Natural killer cell (primary cell): ENCODE measurements around the gene LMOD1. TPM values are rescaled to one million over a fixed set of nuclear protein-coding genes. Genes with fewer than 3 reads are reported as not detected.

ENCODE experiments used
- ATAC-seq, 3 donors: fragments of 150-1000 bp in 2 of 3; fragments of 200-7000 bp in 1 of 3; cut with Tn5 transposase; 1 replicate in 1 of 3; 2 replicates in 2 of 3; pipeline ENCODE4 v1.10.0; 2021; ENCODE audit warnings: mild to moderate bottlenecking in 2 of 3, moderate library complexity in 2 of 3
- DNase-seq, 2 donors: peaks; one replicate each; pipeline versions ENCODE4 v3.0.0 to v3.0.0-alpha.2; 2013 to 2021; ENCODE audit warnings: mixed read lengths in 1 of 2
- H3K27ac ChIP-seq: one replicate; pipeline ENCODE4 v1.5.1; 2013; ENCODE audit warnings: mild to moderate bottlenecking, low read length
- H3K27me3 ChIP-seq: one replicate; pipeline ENCODE4 v1.6.1; 2013; ENCODE audit warnings: low read length; ENCODE audit not compliant: control insufficient read depth, insufficient read depth
- H3K36me3 ChIP-seq: one replicate; pipeline ENCODE4 v1.6.1; 2013; ENCODE audit warnings: low read length; ENCODE audit not compliant: control insufficient read depth, insufficient read depth
- H3K4me1 ChIP-seq: one replicate; pipeline ENCODE4 v1.6.1; 2013; ENCODE audit warnings: low read length; ENCODE audit not compliant: control insufficient read depth, insufficient read depth
- H3K4me3 ChIP-seq: one replicate; pipeline ENCODE4 v1.5.1; 2013; ENCODE audit warnings: low read length
- H3K9me3 ChIP-seq: one replicate; pipeline ENCODE4 v1.6.1; 2013; ENCODE audit warnings: low read length; ENCODE audit not compliant: control insufficient read depth, insufficient read depth
- H3K27ac Mint-ChIP-seq, 2 donors: one replicate each; pipeline ENCODE4 v1.8.0; 2022; ENCODE audit warnings: mild to moderate bottlenecking in 2 of 2, mixed read lengths in 2 of 2, moderate library complexity in 1 of 2
- H3K27me3 Mint-ChIP-seq, 2 donors: one replicate each; pipeline ENCODE4 v1.8.0; 2022; ENCODE audit warnings: low read depth in 2 of 2, mixed read lengths in 2 of 2
- H3K36me3 Mint-ChIP-seq: one replicate; pipeline ENCODE4 v1.8.0; 2022; ENCODE audit warnings: mixed read lengths
- H3K4me1 Mint-ChIP-seq, 2 donors: one replicate each; pipeline ENCODE4 v1.8.0; 2022; ENCODE audit warnings: mixed read lengths in 2 of 2
- H3K4me3 Mint-ChIP-seq: one replicate; pipeline ENCODE4 v1.8.0; 2022; ENCODE audit warnings: mild to moderate bottlenecking, moderate library complexity, mixed read lengths
- H3K9me3 Mint-ChIP-seq, 2 donors: one replicate each; pipeline ENCODE4 v1.8.0; 2022; ENCODE audit warnings: mixed read lengths in 2 of 2
- WGBS: methylation state at CpG from one replicate; pipeline ENCODE4 v1.1.7; 2013; ENCODE audit warnings: missing lambda C conversion rate; ENCODE audit not compliant: insufficient coverage; 5-methylcytosine and 5-hydroxymethylcytosine counted together
- intact Hi-C: fragments of 100-400 bp; cut with micrococcal nuclease; formaldehyde crosslinking; loops from one replicate; pipeline ENCODE4 v1.14.2; 2022
- total RNA-seq, 4 donors: library from RNA; stranded (reverse); fragments of 120-200 nt in 1 of 4; gene quantifications; one replicate each; pipeline versions ENCODE4 v1.2.3 to v1.2.4, GENCODE V29; 2013 to 2022
- TF ChIP-seq, protein P1 (sequence below): fragments of 200-600 bp; IDR thresholded peaks from one replicate; pipeline ENCODE4 v1.8.0; 2022; ENCODE audit warnings: antibody characterized with exemption

LMOD1 gene
- total RNA-seq, 3 donors from 2014 or later (not counting 1 experiment from before 2014, with no cell fraction given) = not detected

GRCh38 chr1:201938440-201939035, 7.8 kb downstream of the LMOD1 start:
- Histone ChIP-seq H3K27ac (no peak overlapping the region), H3K36me3 (no peaks in the 10 kb centered on the region), H3K27me3 (no peaks in the 10 kb centered on the region), H3K9me3 (no peaks in the 10 kb centered on the region), H3K4me1 (no peaks in the 10 kb centered on the region), H3K4me3 (no peak overlapping the region)
- 92% methylated on average over 4 of the region's 4 CpGs for WGBS
- H3K4me3 Mint-ChIP-seq = no peak overlapping the region
- no peaks in the 10 kb centered on the region for H3K4me1 Mint-ChIP-seq
- no peaks in the 10 kb centered on the region for H3K36me3 Mint-ChIP-seq
- peaks cover 21 to 29% of the 10 kb centered on the region in 2 donors for H3K27me3 Mint-ChIP-seq
- intact Hi-C loops = no loop called here
- no peak for ATAC-seq
- TF ChIP-seq, protein P1, sequence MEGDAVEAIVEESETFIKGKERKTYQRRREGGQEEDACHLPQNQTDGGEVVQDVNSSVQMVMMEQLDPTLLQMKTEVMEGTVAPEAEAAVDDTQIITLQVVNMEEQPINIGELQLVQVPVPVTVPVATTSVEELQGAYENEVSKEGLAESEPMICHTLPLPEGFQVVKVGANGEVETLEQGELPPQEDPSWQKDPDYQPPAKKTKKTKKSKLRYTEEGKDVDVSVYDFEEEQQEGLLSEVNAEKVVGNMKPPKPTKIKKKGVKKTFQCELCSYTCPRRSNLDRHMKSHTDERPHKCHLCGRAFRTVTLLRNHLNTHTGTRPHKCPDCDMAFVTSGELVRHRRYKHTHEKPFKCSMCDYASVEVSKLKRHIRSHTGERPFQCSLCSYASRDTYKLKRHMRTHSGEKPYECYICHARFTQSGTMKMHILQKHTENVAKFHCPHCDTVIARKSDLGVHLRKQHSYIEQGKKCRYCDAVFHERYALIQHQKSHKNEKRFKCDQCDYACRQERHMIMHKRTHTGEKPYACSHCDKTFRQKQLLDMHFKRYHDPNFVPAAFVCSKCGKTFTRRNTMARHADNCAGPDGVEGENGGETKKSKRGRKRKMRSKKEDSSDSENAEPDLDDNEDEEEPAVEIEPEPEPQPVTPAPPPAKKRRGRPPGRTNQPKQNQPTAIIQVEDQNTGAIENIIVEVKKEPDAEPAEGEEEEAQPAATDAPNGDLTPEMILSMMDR = no peak
- DNase-seq = no peak
- H3K27ac Mint-ChIP-seq = no peak overlapping the region
- no peaks in the 10 kb centered on the region for H3K9me3 Mint-ChIP-seq

GRCh38 chr1:201937624-201938213, 8.6 kb downstream of the LMOD1 start:
- H3K4me1 Mint-ChIP-seq = no peaks in the 10 kb centered on the region
- WGBS = 65% methylated on average over 4 of the region's 5 CpGs

GRCh38 chr1:201933840-201934430, 12.4 kb downstream of the LMOD1 start:
- WGBS = 82% methylated on average over 5 of the region's 5 CpGs
- Mint-ChIP-seq H3K27ac (no peak overlapping the region), H3K4me1 (no peaks in the 10 kb centered on the region), H3K36me3 (no peaks in the 10 kb centered on the region), H3K9me3 (no peaks in the 10 kb centered on the region), H3K4me3 (no peak overlapping the region), H3K27me3 (peaks cover 15 to 20% of the 10 kb centered on the region in 2 donors)
- no peak overlapping the region for H3K27ac ChIP-seq
- H3K36me3 ChIP-seq = no peaks in the 10 kb centered on the region
- H3K4me1 ChIP-seq = no peaks in the 10 kb centered on the region
- DNase-seq = no peak
- intact Hi-C loops = no loop called here
- H3K9me3 ChIP-seq = no peaks in the 10 kb centered on the region
- no peak for ATAC-seq
- H3K4me3 ChIP-seq = no peak overlapping the region
- TF ChIP-seq, protein P1 = no peak
- peaks cover 4% of the 10 kb centered on the region for H3K27me3 ChIP-seq

More at GRCh38 chr1:201937624-201938213, 8.6 kb downstream of the LMOD1 start:
- H3K4me3 Mint-ChIP-seq = no peak overlapping the region
- ATAC-seq (no peak), DNase-seq (no peak)
- no peaks in the 10 kb centered on the region for H3K27me3 ChIP-seq
- no peaks in the 10 kb centered on the region for H3K9me3 Mint-ChIP-seq
- TF ChIP-seq, protein P1 = no peak
- H3K9me3 ChIP-seq = no peaks in the 10 kb centered on the region
- H3K4me3 ChIP-seq = no peak overlapping the region
- no peaks in the 10 kb centered on the region for H3K36me3 ChIP-seq
- no peaks in the 10 kb centered on the region for H3K4me1 ChIP-seq
- H3K27ac Mint-ChIP-seq = no peak overlapping the region
- no peaks in the 10 kb centered on the region for H3K36me3 Mint-ChIP-seq
- intact Hi-C loops = no loop called here
- no peak overlapping the region for H3K27ac ChIP-seq
- H3K27me3 Mint-ChIP-seq = peaks cover 21% of the 10 kb centered on the region in 2 donors
